Hepatocyte (in vitro differentiated cells): Measurements from ENCODE around the gene IMMP2L.

ENCODE experiments used
- EZH2 ChIP-seq: fragments of 200-600 bp; sonication (generic); IDR thresholded peaks from 2 replicates; pipeline ENCODE4 v1.6.1; 2016; ENCODE audit warnings: antibody characterized with exemption, mild to moderate bottlenecking, borderline replicate concordance
- EZH2phosphoT487 ChIP-seq: fragments of 200-600 bp; sonication (generic); IDR thresholded peaks from one replicate; pipeline ENCODE4 v1.6.1; 2018; ENCODE audit warnings: antibody characterized with exemption, mild to moderate bottlenecking, low read depth, moderate library complexity; ENCODE audit not compliant: unreplicated experiment, severe bottlenecking
- TF ChIP-seq, protein P1 (sequence below): fragments of 200-600 bp; sonication (generic); IDR thresholded peaks from 2 replicates; pipeline ENCODE4 v1.5.1; 2016; ENCODE audit warnings: antibody characterized with exemption, mild to moderate bottlenecking; ENCODE audit not compliant: poor library complexity

DNA sequence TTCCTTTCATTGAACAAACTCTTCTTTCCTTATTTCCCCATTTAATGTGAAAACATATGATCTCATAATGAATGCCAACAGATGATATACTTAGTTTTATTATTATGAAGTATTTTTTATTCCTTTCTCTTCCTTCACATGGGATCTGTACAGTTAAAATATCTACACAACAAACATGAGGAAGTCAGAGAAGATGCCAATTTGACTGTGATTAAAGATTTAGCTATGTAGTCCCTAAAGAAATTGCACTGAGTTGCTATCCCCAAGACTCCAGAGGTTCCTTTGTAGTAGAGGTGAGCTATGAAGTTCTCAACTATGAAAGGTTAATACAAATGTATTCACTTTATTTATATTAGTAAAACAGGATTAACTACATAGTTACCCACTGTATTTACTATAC, 532.0 kb downstream of the IMMP2L start:
- TF ChIP-seq, protein P1, sequence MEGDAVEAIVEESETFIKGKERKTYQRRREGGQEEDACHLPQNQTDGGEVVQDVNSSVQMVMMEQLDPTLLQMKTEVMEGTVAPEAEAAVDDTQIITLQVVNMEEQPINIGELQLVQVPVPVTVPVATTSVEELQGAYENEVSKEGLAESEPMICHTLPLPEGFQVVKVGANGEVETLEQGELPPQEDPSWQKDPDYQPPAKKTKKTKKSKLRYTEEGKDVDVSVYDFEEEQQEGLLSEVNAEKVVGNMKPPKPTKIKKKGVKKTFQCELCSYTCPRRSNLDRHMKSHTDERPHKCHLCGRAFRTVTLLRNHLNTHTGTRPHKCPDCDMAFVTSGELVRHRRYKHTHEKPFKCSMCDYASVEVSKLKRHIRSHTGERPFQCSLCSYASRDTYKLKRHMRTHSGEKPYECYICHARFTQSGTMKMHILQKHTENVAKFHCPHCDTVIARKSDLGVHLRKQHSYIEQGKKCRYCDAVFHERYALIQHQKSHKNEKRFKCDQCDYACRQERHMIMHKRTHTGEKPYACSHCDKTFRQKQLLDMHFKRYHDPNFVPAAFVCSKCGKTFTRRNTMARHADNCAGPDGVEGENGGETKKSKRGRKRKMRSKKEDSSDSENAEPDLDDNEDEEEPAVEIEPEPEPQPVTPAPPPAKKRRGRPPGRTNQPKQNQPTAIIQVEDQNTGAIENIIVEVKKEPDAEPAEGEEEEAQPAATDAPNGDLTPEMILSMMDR, result no peak
- TF ChIP-seq EZH2phosphoT487 (no peak), EZH2 (no peak)
